CD4-positive, alpha-beta T cell treated with Interleukin-17A for 1 hour (primary cell): Measurements from ENCODE around the gene PIK3R5.

ENCODE experiments used
- DNase-seq: peaks from one replicate; pipeline ENCODE4 v3.0.0-alpha.2; 2020

The PIK3R5 gene

DNA sequence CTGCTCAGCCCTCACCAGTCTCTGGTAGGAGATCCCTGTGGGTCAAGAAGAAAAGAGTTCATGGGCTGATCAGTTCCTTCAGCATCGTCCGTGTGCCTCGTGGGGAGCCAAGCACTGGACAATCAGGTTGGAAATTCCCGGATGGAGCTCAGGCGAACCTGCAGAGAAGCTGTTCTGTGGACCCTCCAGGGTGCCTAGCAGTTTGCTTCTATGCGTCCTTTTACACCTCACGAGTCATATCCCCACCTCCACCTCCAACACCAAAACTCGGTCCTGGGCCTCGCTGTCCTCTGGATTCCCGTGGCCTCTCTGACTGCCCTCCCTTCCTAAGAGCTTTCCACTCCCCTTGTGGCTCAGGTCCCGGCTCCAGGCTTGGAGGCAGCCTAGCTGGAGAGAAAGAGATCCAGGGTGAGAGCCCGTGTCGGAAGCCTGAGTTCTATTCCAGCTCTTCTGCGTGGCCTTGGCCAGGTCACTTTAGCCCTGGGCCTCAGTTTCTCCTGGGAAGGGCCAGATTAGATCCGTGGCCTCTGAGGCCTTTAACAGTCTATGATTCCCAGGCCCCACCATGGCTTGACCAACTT, 71.8 kb downstream of the PIK3R5 start:
- no peak for DNase-seq

DNA sequence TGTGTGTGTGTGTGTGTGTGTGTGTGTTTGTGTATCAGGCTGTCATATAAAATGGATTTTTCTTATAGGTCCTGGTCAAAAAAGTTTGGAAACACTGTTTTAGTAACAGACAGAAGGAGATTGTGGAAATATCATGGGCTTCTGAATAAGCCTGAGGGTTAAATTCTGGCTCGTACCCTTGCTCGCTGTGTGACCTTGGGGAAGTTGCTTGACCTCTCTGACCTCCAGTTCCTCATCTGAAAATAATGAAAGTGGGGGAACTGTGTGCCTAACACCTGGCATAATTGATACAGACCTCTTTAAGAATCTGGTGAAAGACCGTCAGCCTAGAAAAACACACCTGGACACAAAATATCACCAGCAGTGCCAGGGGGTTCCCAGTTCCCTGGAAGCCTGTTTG, 72.4 kb downstream of the PIK3R5 start:
- DNase-seq, result no peak

- DNase-seq, result no peak
Observed at GRCh38 chr17:8892338-8892690, 73.2 kb downstream of the PIK3R5 start.

- no peak for DNase-seq
Observed at GRCh38 chr17:8890671-8891070, 74.8 kb downstream of the PIK3R5 start.

- no peak for DNase-seq
Observed at GRCh38 chr17:8889458-8890210, 75.9 kb downstream of the PIK3R5 start.

- DNase-seq, result no peak
Observed at GRCh38 chr17:8888704-8889302, 76.7 kb downstream of the PIK3R5 start.

GRCh38 chr17:8887834-8888703, 77.4 kb downstream of the PIK3R5 start:
- no peak for DNase-seq

GRCh38 chr17:8887301-8887700, 78.2 kb downstream of the PIK3R5 start:
- no peak for DNase-seq

- no peak for DNase-seq
Observed at GRCh38 chr17:8885967-8886684, 79.4 kb downstream of the PIK3R5 start.

GRCh38 chr17:8885163-8885966, 80.1 kb downstream of the PIK3R5 start:
- peak; percentile 63 for DNase-seq

DNA sequence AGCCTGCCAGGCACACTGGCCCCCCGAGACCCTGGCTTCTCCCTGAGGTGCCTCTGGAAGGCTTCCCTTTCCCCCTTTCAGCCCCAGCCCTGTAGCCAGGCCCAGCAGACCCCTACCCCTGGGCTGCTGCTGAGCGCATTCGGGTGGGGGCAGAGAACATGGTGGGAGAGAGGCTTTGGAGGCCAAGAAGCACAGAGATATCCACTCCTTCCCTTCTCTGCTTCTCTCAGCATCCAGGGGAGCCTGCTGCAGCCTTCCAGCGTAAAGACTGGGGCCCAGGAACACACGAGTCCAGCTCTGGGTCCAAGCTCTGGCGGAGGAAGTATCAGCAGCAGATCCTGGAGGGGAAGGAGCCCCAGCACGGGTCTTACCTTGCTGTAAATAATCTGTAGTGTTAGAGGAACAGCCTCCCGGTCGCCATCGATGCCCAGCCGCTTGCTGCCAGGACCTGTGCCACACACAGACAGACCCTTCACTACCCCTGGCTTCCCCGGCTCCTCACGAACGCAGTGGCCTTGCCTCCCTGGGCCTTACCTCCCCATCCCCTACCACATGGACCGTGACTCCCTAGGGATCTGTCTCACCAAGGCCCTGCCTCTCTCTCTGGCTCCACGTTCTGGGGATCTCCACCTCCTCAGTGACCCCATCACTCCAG, 81.0 kb downstream of the PIK3R5 start:
- DNase-seq, result no peak

DNA sequence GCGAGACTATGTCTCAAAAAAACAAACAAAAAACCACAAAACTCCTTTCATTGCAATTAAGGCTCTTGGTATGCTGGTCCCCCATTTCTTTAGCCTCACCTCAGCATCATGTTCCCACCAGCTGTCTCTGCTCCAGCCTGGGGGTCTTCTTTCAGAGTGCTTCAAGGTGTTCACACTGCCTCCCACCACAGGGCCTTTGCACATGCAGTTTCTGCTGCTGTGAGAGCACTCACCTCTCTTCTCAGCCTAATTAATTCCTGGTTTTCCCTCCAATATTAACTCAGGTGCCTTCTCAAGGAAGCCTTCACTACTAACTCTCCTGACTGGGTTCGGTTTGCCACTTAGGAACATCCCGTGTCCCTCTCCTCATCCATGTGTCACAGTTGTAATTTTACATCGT, 82.2 kb downstream of the PIK3R5 start:
- no peak for DNase-seq

DNA sequence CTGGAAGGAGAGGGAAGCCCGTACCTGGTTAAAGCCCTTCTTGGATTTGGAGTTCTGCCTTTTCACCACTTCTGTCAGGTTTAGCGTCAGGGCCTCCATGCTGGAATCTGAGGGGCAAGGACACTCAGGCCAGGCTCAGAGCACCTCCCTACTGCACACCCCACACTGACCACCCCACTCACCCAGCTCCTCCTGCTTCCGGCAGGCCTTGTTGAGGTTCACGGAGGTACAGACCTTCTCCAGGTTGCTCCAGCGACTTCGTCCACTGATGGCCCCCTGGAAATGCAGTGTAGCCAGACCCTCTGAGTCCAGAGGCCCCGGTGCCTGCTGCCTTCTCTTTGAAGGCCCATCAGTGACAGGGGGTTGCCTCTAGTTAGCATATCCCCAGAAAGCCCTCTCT, 83.9 kb downstream of the PIK3R5 start:
- no peak for DNase-seq

DNA sequence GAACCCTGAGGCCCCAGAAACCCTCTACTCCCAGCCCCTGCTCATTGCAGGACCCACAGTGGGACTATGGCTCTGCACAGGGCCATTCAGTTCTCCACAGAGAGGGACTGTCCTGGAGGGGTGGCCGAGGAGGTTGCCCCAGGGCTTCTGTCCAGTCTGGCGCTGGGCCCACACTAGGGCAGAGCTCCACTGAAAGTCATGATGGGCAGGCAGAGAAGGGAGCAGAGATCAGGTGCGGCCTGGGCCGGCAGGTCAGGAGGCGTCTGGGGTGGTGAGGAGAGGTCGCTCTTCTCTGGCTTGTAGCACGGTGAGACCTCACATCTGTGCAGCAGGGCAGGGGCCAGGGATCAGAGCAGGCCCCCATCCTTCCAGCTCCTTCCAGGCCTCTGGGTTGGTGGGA, 85.0 kb downstream of the PIK3R5 start:
- DNase-seq, result no peak

- no peak for DNase-seq
Observed at GRCh38 chr17:8879410-8879809, 86.1 kb downstream of the PIK3R5 start.

GRCh38 chr17:8877984-8878383, 87.5 kb downstream of the PIK3R5 start:
- no peak for DNase-seq

DNA sequence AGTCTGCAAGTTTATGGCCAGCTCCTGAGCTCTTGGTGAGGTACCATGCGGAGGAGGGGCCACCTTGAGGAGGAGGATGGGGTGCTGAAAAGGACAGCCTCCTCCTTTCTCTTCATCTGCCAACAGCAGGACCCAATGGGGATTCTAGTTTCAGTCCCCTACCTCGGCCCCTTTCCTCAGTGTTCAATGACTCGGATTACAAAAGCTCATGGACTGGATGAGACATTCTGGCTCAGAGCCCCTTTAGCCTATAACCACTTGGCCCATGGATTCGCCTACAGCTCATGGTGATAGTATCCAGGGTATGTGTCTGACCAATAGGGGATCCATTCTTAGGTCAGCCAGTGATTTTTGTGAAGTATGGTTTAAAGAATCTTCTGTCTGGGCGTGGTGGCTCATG, 89.5 kb downstream of the PIK3R5 start:
- DNase-seq, result no peak

DNA sequence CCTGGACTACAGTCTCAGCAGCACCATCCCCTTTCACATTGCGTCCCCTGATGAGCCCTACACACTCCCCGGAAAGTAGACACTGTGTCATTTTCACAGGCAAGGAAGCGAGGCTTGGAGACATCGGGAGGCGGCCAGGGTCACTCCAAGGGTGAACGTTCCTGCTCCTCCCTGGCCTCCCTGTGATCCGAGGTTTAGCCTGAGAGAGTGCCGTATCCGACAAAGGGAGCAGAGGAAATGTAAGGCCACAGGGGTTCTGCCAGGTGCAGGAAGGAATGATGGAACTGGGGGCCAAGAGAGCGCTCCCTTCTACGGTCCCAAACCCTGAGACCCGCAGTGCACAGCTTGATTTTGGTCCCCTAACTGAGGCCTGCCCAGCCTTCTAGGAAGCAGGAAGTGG, 90.1 kb downstream of the PIK3R5 start:
- no peak for DNase-seq

- no peak for DNase-seq
Observed at GRCh38 chr17:8873801-8874715, 91.4 kb downstream of the PIK3R5 start.

GRCh38 chr17:8872705-8873435, 92.6 kb downstream of the PIK3R5 start:
- no peak for DNase-seq
